GM12878 (cell line): ENCODE measurements around the gene CCDC28A. TPM values are rescaled to one million over a fixed set of nuclear protein-coding genes. Genes with fewer than 3 reads are reported as not detected.

ENCODE experiments used
- ATAC-seq: fragments of 200-7000 bp; cut with Tn5 transposase; 3 replicates; pipeline ENCODE4 v1.9.1; 2020; ENCODE audit warnings: mild to moderate bottlenecking, moderate library complexity
- BruUV-seq: library from RNA; stranded (reverse); fragments of 400-500 nt; replicated peaks from 2 replicates; lab custom pipeline; 2021; lab: Mats Ljungman, UMichigan
- CTCF ChIA-PET: fragments of 300-600 bp; sonication (Branson Sonifier 250); formaldehyde crosslinking; extraction: SDS; loops from one replicate; lab custom pipeline; 2021; ENCODE audit warnings: inconsistent platforms; lab: Yijun Ruan, JAX
- POLR2A ChIA-PET: fragments of 350-600 bp; formaldehyde crosslinking; extraction: SDS; loops from one replicate; lab custom pipeline; 2021; ENCODE audit warnings: inconsistent platforms; lab: Charles Lee
- RAD21 ChIA-PET: fragments of 300-600 bp; sonication (Branson Sonifier 250); formaldehyde crosslinking; loops from one replicate; lab custom pipeline; 2023; ENCODE audit warnings: antibody characterized with exemption; ENCODE audit not compliant: unreplicated experiment; lab: Charles Lee
- SMC1A ChIA-PET: fragments of 300-600 bp; sonication (Branson Sonifier 250); formaldehyde crosslinking; loops from one replicate; lab custom pipeline; 2023; ENCODE audit not compliant: unreplicated experiment, uncharacterized antibody; lab: Charles Lee
- DNase-seq: peaks from one replicate; pipeline ENCODE4 v3.0.0-alpha.2; 2011; ENCODE audit warnings: low read depth, low spot score
- FAIRE-seq: peaks from 3 replicates; lab custom pipeline; 2011; peaks lifted over from hg19 to GRCh38; lab: Jason Lieb, UNC
- H2AFZ ChIP-seq: 2 replicates; pipeline ENCODE4 v1.6.0; 2011; ENCODE audit warnings: low read depth, low read length, control low read depth; ENCODE audit not compliant: control insufficient read depth
- H3K27ac ChIP-seq: 2 replicates; pipeline ENCODE4 v1.5.1; 2011; ENCODE audit warnings: control low read depth; ENCODE audit not compliant: control insufficient read depth, insufficient read depth
- H3K27me3 ChIP-seq, 2 experiments: replicated peaks in 1 of 2; 2 replicates each; pipeline versions ENCODE4 v1.6.0 to v1.6.1; 2011; ENCODE audit warnings: low read length in 1 of 2; ENCODE audit not compliant: control insufficient read depth in 2 of 2, insufficient read depth in 2 of 2
- H3K36me3 ChIP-seq, 2 experiments: 2 replicates each; pipeline ENCODE4 v1.5.1; 2011; ENCODE audit warnings: low read length in 1 of 2; ENCODE audit not compliant: control insufficient read depth in 2 of 2, insufficient read depth in 2 of 2
- H3K4me1 ChIP-seq: 2 replicates; pipeline ENCODE4 v1.6.1; 2011; ENCODE audit warnings: mild to moderate bottlenecking, low read length, moderate library complexity, mixed read lengths; ENCODE audit not compliant: control insufficient read depth, insufficient read depth
- H3K4me2 ChIP-seq: 2 replicates; pipeline ENCODE4 v1.6.0; 2011; ENCODE audit warnings: control low read depth; ENCODE audit not compliant: control insufficient read depth, insufficient read depth
- H3K4me3 ChIP-seq: fragments of 200-600 bp; sonication (generic); 2 replicates; pipeline ENCODE4 v1.5.1; 2016
- H3K79me2 ChIP-seq: 2 replicates; pipeline ENCODE4 v1.6.0; 2011; ENCODE audit warnings: low read length; ENCODE audit not compliant: control insufficient read depth, insufficient read depth
- H3K9ac ChIP-seq: 2 replicates; pipeline ENCODE4 v1.8.0; 2011; ENCODE audit warnings: low read length, control low read depth, mixed read lengths; ENCODE audit not compliant: control insufficient read depth, insufficient read depth
- H3K9me3 ChIP-seq: replicated peaks from 3 replicates; pipeline ENCODE4 v1.5.1; 2011; ENCODE audit warnings: mild to moderate bottlenecking, low read length; ENCODE audit not compliant: control insufficient read depth, insufficient read depth
- H4K20me1 ChIP-seq: 2 replicates; pipeline ENCODE4 v1.6.0; 2011; ENCODE audit not compliant: control insufficient read depth, insufficient read depth
- DPF2 ChIP-seq: fragments of 450-650 bp; IDR thresholded peaks from 2 replicates; pipeline ENCODE4 v1.6.1; 2017; ENCODE audit warnings: mild to moderate bottlenecking
- SMAD5 ChIP-seq: IDR thresholded peaks from 2 replicates; pipeline ENCODE4 v1.6.1; 2016; ENCODE audit warnings: antibody characterized with exemption, low read depth
- WGBS: methylation state at CpG from one replicate; pipeline ENCODE4 v1.1.6; 2016; ENCODE audit warnings: low lambda C conversion rate; ENCODE audit not compliant: insufficient replicate concordance, insufficient coverage; ENCODE audit errors: missing lambda C conversion rate; 5-methylcytosine and 5-hydroxymethylcytosine counted together
- in situ Hi-C: fragments of 300-500 bp; cut with MboI; formaldehyde crosslinking; loops from 9 replicates; pipeline ENCODE4 v1.14.3; 2018; ENCODE audit warnings: mixed read lengths
- intact Hi-C: fragments of 100-400 bp; cut with micrococcal nuclease; formaldehyde crosslinking; loops from one replicate; pipeline ENCODE4 v1.14.2; 2022; ENCODE audit not compliant: unreplicated experiment
- polyA plus RNA-seq, 11 experiments: library from polyadenylated mRNA; depleted of rRNA in 4 of 11; unstranded in 6 of 11; stranded (reverse) in 5 of 11; fragments of >200 nt; fragmentation: Nextera tagmentation in 4 of 11; fragmentation: Illumina TruSeq in 1 of 11; extraction: Ambion mirVana in 4 of 11; extraction: Trizol in 1 of 11; gene quantifications; 1 replicate in 1 of 11; 2 replicates in 10 of 11; pipeline versions ENCODE4 v1.2.1 to v1.2.3, GENCODE V29; 2011 to 2016; ENCODE audit warnings: inconsistent platforms in 2 of 11, missing spikeins in 2 of 11, low read depth in 1 of 11
- total RNA-seq, 4 experiments: library from RNA; depleted of rRNA in 3 of 4; stranded (reverse); fragments of >200 nt in 3 of 4; fragmentation: Illumina TruSeq in 1 of 4; extraction: Trizol in 1 of 4; gene quantifications; 2 replicates each; pipeline versions ENCODE4 v1.2.1 to v1.2.3, GENCODE V29; 2013 to 2021
- TF ChIP-seq, protein P1 (sequence below): IDR thresholded peaks from 2 replicates; pipeline ENCODE4 v1.6.1; 2011; ENCODE audit warnings: mild to moderate bottlenecking, low read depth, low read length, moderate library complexity; ENCODE audit not compliant: insufficient replicate concordance
- TF ChIP-seq, protein P2 (sequence below): fragments of 150-350 bp; IDR thresholded peaks from 2 replicates; pipeline ENCODE4 v1.6.1; 2016; ENCODE audit warnings: low read depth, low read length
- TF ChIP-seq, protein P3 (sequence below): IDR thresholded peaks from 2 replicates; pipeline ENCODE4 v1.6.1; 2012; ENCODE audit warnings: low read depth, low read length, improper control_type of control experiment

The CCDC28A gene
- total and polyA plus RNA-seq, 10 of the 15 experiments (the other 5 are each of a cell fraction or from before 2014, with no cell fraction given) = 13.5 to 38.8 (median 19.2) TPM

DNA sequence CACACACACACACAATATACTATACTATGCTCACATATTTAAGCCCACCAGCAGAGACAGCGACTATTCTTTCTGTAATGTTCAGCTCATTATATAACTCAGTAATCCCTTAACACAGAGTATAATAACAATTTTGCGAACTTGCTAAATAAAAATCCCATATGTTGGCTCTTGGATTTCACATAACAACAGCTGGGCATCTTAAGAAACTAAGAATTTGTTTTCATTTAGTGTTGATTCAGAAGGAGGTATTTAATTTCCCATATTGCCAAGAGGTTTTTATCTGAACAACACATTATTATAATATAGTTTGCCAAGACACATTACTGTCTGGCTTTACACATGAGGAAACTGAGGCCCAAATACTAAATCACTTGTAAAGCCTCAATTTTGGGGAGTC, 29.8 kb downstream of the CCDC28A start:
- Histone ChIP-seq H3K79me2 (no peaks in the 10 kb centered on the region), H3K27me3 (no peaks in the 10 kb centered on the region), H3K4me3 (no peak overlapping the region), H4K20me1 (no peaks in the 10 kb centered on the region), H3K36me3 (no peaks in the 10 kb centered on the region), H3K9ac (no peak overlapping the region), H3K4me2 (no peak overlapping the region), H3K9me3 (no peaks in the 10 kb centered on the region), H3K4me1 (no peaks in the 10 kb centered on the region), H2AFZ (no peak overlapping the region), H3K27ac (no peak overlapping the region)
- ATAC-seq = no peak
- TF ChIP-seq, protein P1, sequence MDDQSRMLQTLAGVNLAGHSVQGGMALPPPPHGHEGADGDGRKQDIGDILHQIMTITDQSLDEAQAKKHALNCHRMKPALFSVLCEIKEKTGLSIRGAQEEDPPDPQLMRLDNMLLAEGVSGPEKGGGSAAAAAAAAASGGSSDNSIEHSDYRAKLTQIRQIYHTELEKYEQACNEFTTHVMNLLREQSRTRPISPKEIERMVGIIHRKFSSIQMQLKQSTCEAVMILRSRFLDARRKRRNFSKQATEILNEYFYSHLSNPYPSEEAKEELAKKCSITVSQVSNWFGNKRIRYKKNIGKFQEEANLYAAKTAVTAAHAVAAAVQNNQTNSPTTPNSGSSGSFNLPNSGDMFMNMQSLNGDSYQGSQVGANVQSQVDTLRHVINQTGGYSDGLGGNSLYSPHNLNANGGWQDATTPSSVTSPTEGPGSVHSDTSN = no peak
- TF ChIP-seq DPF2 (no peak), SMAD5 (no peak)
- TF ChIP-seq, protein P2, sequence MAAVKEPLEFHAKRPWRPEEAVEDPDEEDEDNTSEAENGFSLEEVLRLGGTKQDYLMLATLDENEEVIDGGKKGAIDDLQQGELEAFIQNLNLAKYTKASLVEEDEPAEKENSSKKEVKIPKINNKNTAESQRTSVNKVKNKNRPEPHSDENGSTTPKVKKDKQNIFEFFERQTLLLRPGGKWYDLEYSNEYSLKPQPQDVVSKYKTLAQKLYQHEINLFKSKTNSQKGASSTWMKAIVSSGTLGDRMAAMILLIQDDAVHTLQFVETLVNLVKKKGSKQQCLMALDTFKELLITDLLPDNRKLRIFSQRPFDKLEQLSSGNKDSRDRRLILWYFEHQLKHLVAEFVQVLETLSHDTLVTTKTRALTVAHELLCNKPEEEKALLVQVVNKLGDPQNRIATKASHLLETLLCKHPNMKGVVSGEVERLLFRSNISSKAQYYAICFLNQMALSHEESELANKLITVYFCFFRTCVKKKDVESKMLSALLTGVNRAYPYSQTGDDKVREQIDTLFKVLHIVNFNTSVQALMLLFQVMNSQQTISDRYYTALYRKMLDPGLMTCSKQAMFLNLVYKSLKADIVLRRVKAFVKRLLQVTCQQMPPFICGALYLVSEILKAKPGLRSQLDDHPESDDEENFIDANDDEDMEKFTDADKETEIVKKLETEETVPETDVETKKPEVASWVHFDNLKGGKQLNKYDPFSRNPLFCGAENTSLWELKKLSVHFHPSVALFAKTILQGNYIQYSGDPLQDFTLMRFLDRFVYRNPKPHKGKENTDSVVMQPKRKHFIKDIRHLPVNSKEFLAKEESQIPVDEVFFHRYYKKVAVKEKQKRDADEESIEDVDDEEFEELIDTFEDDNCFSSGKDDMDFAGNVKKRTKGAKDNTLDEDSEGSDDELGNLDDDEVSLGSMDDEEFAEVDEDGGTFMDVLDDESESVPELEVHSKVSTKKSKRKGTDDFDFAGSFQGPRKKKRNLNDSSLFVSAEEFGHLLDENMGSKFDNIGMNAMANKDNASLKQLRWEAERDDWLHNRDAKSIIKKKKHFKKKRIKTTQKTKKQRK = no peak
- TF ChIP-seq, protein P3, sequence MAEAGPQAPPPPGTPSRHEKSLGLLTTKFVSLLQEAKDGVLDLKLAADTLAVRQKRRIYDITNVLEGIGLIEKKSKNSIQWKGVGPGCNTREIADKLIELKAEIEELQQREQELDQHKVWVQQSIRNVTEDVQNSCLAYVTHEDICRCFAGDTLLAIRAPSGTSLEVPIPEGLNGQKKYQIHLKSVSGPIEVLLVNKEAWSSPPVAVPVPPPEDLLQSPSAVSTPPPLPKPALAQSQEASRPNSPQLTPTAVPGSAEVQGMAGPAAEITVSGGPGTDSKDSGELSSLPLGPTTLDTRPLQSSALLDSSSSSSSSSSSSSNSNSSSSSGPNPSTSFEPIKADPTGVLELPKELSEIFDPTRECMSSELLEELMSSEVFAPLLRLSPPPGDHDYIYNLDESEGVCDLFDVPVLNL = no peak
- no peak for FAIRE-seq
- SMC1A ChIA-PET = interaction anchor here (1.3 kb wide), 2 partner anchors 10 to 62 kb away, joined by 3 to 4 read pairs; no protein-coding TSS in a partner anchor
- intact Hi-C loops = no loop called here
- RAD21 ChIA-PET = no interaction called here
- no peak for DNase-seq
- BruUV-seq = no TSS peak
- POLR2A ChIA-PET = interaction anchor here (0.7 kb wide), 1 partner anchor 518 kb away, joined by 3 read pairs; no protein-coding TSS in a partner anchor
- in situ Hi-C loops = no loop called here
- CTCF ChIA-PET = interaction anchor here (0.9 to 1.5 kb wide), 2 partner anchors 16 to 112 kb away, joined by 3 read pairs; no protein-coding TSS in a partner anchor
- 70% methylated on average over 2 of the region's 2 CpGs for WGBS
